Measurements from ENCODE around the gene MYL3.

- TF ChIP-seq CTCF (IDR thresholded peaks at IDR 0.05; ENCODE audit: low read depth, low read length, poor library complexity, severe bottlenecking), result no peak
- TF ChIP-seq EZH2phosphoT487 (IDR thresholded peaks at IDR 0.05; ENCODE audit: borderline replicate concordance, low read length), result no peak
These were observed 20.6 kb upstream of the MYL3 start for GRCh38 chr3:46883830-46884185.

Measured in DOHH2 (cell line).